GM12872 (cell line): ENCODE data around the gene CCAR1.

Experiments used
- CTCF ChIP-seq: IDR thresholded peaks from 3 replicates; pipeline ENCODE4 v1.5.1; 2011; ENCODE audit warnings: low read depth, mild to moderate bottlenecking, low read length, moderate library complexity; ENCODE audit not compliant: insufficient read depth

CCAR1 gene

GRCh38 chr10:68720793-68721672 is at the start of gene CCAR1:
TSS of gene CCAR1 (plus strand) at chr10:68721239. CDS start at chr10:68722505, 1,266 bp downstream.
- TF ChIP-seq CTCF: no peak

DNA sequence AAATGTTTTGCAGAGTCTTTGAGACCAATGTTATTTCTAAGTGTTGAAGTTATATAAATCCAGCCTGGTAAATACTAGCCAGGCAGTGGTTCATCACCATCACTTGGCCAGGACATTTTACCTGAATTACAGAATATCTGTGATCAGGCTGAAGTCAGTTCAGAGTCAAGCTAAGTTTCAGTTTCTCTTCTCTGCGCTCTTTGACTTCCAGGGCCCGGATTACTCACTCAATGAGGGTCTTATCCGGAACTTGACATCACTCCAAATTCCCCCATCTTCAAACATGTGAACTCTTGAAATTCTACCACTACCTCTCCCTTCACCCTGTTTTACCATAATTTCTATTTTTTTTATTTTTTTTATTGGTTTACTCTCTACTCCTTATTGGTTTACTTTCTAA is 36.6 kb upstream of the CCAR1 start:
- no peak for TF ChIP-seq CTCF

DNA sequence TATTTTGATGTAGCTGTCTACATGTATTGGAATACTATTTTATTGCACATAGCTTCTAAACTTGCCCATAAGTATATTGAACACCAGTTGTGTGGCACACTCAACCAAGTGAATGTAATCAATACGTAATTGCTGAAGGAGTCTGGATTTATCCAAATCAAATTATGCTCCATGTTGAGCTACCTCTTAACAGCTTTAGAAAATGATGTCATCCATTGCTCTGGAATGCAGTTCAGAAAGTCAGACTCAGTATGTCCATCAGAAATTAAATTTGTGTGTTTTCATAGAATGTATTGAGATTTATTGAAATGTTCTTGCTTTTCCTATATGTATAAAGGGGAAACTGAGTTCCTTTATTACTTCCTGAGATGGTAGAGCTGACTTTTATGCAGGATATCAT is 25.0 kb upstream of the CCAR1 start:
- TF ChIP-seq CTCF: no peak

- TF ChIP-seq CTCF: no peak
Measured at GRCh38 chr10:68697106-68697505, 23.9 kb upstream of the CCAR1 start.

- TF ChIP-seq CTCF: no peak
Measured at GRCh38 chr10:68700197-68700596, 20.8 kb upstream of the CCAR1 start.

DNA sequence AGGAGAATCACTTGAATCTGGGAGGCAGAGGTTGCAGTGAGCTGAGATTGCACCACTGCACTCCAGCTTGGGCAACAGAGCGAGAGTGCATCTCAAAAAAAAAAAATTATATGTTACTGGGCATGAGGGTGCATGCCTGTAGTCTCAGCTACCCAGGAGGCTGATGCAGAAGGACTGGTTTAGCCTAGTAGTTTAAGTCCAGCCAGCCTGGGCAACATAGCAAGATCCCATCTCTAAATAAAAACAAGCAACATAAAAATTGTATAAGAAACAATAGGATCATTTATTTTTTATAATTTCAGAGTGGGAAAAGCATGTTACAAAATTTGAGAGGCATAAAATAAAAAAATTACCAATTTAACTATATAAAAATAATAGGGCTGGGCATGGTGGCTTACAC is 15.5 kb upstream of the CCAR1 start:
- TF ChIP-seq CTCF: no peak

- TF ChIP-seq CTCF: no peak
Measured at GRCh38 chr10:68717435-68717834, 3.6 kb upstream of the CCAR1 start.
